ENCODE measurements around the gene AKT1.

DNA sequence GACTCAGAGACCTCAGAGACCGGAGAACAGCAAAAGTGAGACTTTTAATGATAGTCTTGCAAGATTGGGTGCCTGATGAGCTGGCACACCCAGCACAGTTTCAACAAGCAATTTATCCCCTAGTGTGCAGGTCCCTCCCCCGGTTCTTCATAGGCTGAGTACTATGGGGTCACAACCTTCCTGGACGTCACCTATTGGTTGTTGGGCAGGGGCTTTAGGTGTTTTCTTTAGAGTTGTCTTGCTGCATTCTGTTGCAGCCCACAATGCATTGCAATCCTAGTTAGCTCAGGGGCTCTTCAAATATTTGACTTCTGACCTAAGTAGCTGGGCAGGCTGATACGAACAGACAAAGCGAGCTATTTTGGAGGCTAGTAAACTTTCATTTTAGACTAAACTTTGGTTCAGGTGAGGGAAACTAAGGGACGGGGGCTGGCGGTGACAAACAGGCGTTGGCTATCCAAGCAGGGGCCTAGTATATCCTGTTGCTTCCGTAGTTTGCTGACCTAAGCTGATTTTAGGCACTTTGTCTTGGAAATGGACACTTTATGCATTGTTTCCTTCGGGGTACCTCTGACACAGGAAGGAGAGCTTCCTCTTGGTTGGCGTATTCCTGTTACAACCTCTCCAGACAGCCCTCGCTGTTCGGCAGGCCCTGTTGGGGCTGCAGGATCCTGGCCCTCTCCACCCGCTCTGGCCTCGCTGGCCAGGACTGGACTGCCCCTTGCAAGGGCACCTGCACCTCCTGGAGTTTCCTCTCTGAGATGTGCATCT lies 28.5 kb downstream of the AKT1 start:
- TF ChIP-seq, protein P1, sequence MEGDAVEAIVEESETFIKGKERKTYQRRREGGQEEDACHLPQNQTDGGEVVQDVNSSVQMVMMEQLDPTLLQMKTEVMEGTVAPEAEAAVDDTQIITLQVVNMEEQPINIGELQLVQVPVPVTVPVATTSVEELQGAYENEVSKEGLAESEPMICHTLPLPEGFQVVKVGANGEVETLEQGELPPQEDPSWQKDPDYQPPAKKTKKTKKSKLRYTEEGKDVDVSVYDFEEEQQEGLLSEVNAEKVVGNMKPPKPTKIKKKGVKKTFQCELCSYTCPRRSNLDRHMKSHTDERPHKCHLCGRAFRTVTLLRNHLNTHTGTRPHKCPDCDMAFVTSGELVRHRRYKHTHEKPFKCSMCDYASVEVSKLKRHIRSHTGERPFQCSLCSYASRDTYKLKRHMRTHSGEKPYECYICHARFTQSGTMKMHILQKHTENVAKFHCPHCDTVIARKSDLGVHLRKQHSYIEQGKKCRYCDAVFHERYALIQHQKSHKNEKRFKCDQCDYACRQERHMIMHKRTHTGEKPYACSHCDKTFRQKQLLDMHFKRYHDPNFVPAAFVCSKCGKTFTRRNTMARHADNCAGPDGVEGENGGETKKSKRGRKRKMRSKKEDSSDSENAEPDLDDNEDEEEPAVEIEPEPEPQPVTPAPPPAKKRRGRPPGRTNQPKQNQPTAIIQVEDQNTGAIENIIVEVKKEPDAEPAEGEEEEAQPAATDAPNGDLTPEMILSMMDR (IDR thresholded peaks at IDR 0.05): no peak
- no peak for TF ChIP-seq POLR2A (IDR thresholded peaks at IDR 0.05)
